ENCODE results near the gene ARHGEF11.

Gene ARHGEF11

DNA sequence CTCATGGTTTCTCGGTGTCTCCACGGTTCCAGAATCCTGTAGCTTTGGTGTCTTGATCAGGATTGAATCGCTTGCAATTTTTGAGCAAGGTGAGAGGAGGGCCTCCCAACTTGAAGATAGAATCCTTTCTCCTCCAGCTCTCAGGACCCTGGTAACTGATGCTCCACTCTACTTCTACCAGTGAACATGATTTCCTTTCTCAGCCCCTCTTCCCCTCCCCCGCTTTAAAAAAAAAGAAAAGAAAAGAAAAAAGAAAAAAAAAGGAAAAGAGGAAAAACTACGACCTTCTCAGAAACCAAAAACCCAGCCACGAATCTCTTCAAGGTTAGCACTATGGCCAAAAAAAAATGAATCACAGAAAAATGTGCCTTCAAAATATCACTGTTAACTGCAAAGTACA lies 1.2 kb downstream of the ARHGEF11 start:
- no peak for DNase-seq

DNA sequence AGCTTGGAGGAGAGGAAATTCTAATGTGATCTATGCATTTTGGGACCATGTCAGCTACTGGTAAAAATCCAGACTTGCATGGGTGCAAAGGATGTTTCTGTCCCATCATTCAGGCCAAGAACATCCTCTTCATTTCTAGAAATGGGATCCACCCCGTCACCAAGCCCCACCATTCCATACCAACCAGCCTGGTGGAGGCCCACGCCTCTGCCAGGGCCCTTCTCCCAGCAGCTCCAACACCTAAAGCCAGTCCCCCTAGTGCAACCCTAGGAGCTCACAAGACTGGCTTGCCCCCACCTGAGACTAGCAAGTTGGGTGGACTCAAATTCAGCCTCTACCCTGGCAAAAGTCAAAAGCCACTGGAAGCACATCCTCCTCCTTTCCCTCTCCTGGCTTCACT lies 1.9 kb downstream of the ARHGEF11 start:
- DNase-seq, result no peak

DNA sequence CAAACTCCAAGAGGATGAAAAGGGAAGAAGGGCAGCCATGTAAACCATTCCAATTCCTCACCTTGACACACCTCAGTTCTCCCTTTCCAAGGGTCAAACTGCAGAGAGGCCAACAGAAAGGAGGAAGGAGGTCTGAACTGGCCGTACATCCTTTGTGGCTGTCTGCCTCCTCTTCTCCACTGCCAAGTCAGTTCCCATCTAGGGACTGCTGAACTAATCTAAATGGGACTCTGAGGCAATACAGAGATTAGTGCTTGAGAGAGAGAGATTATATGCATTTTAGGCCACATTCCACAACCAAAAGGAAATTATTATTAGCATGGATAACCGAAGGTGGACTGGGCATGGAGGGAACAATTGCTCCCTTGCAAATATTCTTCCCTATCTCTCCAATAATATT lies 2.7 kb downstream of the ARHGEF11 start:
- DNase-seq, result no peak

DNA sequence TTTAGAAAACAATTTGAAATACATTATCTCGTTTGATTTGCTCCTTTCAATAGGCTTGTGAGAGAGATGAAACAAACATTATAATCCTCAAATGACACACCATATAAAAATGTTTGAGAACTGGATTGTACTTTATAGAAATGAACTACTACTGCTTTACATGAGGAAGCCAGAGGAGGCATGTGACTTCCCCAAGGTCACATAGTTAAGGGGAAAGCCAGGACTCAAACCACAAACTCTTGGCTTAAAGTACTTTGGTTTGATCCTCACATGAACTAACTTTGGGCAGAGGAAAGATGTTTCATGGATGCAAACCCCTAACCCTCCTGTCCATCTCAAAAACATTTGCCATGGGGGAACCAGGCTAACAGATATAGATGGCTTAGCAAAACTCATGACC lies 4.7 kb downstream of the ARHGEF11 start:
- DNase-seq, result no peak

DNA sequence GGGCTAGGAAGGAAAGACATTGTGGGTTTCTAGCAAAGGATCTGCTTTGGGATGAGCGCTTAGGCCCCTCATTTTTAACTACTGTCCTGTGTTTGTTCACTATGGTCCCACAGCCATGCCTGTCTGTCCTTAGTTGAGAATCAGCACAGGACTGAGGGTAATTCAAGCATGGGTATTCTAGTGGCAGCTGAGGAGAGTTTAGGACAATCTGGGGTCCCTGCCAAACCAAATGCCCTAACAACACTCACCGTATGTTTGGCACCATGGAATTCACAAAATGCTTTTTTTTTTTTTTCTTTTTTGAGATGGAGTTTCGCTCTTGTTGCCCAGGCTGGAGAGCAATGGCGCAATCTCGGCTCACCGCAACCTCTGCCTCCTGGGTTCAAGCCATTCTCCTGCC lies 10.4 kb downstream of the ARHGEF11 start:
- no peak for DNase-seq

DNA sequence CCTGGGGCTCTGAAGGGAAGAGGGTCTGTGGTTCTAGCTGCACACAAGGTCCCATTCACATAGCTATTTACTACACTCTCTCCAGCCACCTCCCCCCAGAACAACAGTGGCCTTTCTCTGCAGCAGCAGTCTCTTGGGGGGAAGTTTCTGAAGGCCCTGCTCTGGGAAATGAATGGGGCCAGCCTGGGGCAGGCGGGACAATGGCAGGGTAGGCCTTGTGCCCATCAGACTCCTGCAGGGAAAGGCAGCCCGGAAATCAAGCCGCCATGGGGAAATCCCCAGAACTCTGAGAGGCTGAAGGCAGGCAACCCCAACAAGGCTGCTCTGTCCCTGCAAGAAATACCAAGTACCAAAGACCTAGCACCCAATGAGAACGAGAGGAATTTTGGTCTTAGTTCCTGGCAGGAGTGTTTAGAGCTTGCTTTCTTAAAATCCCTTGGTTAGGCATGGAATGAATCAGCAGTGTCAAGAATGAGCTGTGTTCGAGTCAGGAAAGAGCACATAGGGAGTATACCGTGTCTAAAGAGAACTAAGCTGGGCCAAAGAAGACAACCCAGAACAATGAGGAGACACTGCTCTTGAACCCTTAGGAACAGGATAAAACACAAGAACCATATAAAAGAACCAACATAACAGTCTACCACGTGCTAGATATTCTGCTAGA lies 11.3 kb downstream of the ARHGEF11 start:
- no peak for DNase-seq

DNA sequence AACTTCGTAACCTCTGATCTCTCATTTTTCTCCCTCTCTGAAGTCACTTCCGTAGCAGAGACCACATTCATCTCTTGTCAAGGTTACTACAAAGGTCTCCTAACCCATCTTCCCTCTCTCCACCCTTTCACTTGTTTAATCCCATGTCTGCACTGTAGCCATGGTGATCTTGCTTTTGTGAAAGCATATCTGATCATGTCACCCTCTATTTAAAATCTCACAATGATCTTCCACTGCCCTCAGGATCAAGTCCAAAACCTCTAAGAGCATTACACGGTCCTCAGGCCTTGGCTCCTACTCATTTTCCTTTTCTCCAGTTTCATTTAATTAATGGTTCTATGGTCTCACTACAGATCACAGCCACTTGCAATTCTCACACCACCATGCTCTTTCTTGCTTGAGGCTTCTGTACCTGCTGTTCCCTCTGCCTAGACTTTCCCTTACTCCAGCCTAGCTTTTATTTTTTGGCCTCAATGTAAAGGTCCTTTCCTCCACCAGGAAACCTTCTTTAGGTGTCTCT lies 12.1 kb downstream of the ARHGEF11 start:
- no peak for DNase-seq

DNA sequence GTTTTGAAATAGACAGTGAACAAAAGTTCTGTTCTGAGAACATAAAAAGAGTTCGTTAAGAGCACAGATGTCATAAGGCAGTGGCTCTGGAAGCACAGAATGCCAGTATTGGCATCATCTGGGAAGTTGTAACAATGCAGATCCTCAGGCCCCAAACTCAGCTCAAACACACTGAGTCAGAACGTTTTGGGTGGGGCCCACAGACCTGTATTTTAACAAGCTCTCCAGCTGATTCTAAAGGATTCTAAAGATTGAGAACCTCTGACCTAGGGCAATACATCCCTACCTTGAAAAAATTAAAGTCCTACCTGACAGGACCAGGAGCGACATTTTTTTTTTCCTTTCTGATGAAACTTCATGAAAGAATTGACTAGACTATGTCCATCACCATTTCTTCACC lies 13.2 kb downstream of the ARHGEF11 start:
- DNase-seq, result no peak

DNA sequence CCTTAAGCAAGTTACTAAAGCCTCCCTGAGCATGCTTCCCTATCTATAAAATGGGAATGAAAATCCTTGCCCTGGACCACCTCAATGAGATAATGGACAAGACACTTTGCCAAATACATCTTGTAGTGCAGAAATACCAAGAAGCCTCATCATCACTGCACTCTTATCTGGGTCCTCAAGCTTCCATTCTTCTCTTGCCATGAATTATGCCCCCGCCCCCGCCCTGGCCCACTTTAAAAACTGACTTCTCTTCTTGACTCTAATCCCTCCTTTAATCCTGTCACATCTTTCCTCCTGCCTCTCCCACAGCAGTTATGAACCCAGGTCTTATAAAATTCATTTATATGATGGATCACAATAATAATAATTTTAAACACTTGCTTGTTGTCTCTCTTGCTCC lies 14.8 kb downstream of the ARHGEF11 start:
- no peak for DNase-seq

DNA sequence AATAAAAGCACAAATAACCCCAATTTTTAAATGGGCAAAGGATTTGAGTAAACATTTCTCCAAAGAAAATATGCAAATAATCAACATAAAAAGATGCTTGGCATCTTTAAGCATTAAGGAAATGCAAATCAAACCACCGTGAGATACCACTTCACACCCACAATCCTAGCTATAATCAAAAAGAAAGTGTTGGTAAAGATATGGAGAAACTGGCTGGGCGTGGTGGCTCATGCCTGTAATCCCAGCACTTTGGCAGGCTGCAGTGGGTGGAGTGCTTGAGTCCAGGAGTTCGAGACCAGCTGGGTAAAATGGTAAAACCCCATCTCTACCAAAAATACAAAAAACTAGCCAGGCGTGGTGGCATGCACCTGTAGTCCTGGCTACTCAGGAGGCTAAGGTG lies 16.9 kb downstream of the ARHGEF11 start:
- DNase-seq, result no peak

DNA sequence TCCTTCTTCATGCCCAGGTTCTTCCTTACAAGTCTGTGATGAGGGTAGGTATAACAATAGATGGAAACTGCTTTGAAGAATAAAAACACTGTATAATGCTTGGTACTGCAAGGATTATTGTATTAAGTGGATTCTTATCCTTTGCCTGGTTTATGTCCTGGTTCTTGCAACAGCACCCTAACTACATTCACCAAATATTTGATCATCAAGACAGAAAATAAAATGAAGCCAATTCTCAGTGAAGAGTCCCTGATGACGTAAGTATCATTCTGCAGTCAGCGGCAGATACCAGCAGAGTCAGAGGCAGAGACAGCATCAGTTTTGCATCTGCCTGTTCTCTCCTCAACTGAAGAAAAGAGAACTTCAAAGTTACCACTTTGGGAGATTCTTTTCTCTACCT lies 19.7 kb downstream of the ARHGEF11 start:
- DNase-seq, result no peak

DNA sequence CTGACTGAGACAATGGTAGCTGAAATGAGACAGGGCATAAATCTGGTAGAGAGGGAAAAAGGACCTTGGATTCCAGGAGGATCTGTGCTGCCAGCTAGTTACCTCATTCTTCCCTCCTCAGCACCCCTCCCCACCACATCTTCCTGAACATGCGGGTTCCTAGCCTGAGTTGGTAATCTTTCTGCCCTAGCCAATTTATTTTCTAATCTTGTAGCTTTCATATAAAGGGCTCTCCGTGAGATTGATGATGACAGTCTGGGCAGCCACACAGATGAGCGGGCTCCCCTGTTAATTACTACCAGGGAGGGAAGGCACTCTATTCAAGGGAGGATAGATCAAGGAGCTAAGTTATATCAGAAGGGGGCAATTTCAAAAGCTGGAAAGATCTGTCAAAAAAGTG lies 20.2 kb downstream of the ARHGEF11 start:
- no peak for DNase-seq

DNA sequence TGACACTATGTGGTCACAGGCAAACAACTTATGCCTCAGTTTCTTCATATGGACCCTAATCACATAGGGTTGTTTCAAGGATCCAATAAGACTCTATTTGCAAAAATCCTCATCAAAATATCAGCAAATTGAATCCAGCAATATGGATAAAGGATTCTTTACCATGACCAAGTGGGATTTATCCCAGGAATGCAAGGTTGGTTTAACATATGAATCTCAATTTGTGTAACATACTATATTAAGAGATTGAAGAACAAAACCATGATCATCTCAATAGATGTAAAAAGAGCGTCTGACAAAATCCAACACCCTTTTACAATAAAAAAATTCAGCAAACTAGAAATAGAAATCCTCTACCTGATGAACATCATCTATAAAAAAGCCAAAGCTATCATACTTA lies 23.9 kb downstream of the ARHGEF11 start:
- no peak for DNase-seq

DNA sequence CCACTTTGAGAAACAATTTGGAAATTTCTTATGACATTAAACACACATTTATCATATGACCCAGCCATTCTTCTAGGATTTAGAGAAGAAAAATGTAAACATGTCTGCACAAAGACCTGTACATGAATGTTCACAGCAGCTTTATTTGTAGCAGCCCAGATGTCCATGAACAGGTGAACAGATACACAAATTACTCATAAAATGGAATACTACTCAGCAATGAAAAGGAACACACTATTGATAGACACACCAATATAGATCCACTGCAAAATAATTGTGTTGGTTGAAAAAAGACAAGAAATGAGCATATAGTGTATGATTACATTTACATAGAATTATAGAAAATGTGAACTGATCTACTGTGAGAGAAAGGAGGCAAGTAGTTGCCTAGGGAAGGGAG lies 26.1 kb downstream of the ARHGEF11 start:
- no peak for DNase-seq

DNA sequence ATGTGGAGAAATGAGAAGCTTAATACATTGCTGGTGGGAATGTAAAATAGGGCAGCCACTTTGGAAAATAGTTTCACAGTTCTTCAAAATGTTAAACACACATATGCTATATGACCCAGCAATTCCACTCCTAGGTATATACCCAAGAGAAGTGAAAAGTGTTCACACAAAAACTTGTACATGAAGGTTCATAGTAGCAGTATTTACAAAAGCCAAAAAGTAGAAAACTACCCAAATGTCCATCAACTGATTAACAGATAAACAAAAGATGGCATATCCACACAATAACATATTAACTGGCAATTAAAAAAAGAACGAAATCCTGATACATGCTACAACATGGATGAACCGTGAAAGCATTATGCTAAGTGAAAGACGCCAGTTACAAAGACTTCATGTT lies 33.7 kb downstream of the ARHGEF11 start:
- no peak for DNase-seq

DNA sequence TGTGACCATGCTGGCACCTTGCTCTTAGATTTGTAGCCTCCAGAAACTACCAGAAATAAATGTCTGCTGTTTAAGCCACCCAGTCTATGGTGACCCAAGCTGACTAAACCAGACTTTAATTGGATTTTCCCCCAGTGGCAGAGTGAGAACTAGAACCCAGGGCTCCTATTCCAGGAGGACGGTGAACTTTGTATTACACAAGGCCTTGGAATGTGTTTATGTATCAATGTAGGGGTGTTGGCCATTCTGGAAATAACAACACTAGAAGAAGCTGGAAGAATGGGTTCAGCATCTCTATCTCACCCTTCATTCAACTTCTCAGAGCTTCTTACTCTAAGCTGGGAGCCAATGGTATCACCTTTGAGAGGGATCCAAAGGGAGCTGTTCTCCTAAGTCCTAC lies 37.0 kb downstream of the ARHGEF11 start:
- DNase-seq, result no peak

DNA sequence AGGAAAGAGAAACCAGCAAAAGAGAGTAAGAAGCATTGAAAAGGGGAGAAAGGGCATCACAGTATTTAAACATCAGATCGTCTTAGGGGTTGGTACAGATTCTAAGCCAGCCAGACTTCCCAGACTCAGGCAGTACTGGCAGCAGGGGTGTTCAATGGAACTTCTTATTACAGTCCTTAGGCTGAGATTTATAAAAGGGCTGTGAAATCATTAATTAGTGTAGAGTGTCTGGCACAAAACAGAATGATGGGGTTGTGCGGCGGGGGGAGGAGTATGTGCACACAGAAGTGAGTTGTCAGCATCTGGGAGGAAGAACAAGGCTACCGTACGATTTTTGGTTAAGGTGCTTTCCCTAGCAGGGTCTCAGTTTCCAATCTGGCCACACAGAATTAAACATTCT lies 38.2 kb downstream of the ARHGEF11 start:
- DNase-seq, result no peak

DNA sequence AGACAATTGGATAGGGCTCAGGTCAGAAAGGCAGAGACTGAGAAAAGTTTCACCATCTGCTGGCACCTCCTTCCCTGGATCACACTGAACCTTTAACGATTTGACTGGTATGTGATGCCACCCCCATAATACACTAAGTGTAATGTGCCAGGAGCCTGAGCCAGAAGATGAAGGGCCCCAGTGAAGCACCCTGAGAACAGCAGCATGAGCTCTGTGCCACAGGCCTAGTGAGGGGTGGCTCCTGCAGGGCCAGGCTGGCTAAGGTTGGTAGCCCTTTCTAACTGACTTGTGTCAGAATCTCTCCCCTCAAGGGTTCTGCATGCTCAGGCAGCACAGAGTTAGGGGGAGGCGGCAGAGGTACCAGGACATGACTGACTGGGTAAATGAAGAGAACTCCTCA lies 38.9 kb downstream of the ARHGEF11 start:
- no peak for DNase-seq

DNA sequence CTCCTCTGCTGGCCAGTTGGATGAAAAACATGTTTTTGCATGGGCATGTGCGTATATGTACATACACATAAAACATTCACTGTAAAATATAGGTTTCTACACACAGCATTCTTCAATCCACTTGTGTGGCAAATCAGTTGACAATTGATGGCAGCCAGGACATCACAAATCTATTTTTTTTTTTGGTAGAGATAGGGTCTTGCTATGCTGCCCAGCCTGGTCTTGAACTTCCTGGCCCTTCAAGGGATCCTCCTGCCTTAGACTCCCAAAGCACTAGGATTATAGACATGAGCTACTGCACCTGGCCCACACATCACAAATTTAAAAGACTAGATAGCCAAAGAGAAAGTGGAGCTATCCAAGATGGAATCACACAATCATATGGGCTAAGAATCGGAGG lies 39.6 kb downstream of the ARHGEF11 start:
- no peak for DNase-seq

DNA sequence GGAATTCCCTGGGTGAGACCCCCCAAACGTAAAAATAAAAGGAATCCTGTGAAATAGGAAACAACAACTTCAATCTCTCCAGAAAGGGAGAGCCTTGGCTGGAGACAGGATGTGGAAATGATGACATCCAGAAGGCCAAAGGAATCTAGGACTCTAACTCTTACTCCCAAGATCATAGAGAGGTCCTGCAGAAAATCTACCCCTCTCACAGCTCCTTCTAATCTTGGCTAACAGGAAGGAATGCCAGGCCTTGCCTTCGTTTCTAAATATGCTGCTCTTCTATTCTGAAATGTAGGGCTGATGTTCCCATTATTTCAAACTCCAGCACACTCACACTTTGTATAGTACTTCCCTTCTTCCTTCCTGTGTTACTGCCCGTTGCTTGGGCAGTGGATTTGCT lies 40.7 kb downstream of the ARHGEF11 start:
- DNase-seq, result no peak

DNA sequence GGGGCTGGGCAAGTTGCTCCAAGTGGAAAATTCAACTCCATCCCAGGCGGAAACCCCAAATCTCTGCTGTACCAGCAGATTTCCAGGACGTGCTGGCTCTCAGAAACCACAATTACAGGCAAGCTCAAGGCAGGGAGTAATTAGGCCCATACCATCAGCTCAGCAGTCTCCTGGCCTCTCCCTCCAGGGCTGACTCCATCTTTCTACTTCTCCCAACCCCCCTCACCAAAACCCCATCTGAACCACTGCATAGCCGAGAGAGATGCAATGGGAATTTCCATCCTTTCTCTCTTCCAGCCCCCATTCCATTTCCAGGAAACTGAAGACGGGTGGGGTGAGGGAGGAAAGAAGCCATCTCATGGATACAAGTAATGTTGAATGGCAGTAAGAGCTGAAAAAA lies 41.2 kb downstream of the ARHGEF11 start:
- DNase-seq, result no peak

DNA sequence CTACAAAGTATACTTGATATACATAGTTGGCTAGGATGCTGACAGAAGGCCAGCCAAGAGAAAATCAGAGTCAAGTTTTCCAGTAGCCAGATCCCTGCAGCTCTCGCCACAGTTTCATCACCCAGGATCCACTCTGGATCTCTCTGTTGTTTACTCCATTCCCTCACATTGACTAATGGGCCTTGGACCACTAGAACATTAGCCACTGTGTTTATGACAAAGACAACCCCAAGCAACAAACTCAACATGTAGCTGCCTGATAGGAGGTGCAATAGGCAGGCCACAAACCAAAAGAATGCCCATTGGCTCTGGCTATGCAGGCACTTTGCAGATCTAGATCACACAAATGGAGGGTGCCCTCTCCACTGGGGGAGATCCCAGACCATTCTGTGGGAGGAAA lies 44.2 kb downstream of the ARHGEF11 start:
- no peak for DNase-seq

DNA sequence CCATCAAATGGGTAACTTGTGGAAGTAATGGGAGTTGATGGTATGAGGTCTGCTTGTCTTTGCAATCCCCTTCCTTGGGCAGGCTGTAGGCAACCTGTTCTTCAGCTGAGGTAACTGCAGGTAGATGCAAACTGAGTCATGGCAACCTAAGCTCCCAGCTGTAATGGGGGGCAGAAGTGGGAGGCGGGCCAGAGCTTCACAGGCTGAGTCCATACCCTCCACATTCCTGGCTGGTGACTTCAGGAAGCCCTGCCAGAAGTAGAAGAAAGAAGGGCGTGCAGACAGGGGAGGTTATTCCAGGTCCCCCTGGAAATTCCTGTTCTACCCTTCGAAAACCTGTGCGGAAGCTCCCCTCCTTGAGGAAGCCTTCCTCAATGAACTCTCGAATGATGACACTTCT lies 44.9 kb downstream of the ARHGEF11 start:
- no peak for DNase-seq

DNA sequence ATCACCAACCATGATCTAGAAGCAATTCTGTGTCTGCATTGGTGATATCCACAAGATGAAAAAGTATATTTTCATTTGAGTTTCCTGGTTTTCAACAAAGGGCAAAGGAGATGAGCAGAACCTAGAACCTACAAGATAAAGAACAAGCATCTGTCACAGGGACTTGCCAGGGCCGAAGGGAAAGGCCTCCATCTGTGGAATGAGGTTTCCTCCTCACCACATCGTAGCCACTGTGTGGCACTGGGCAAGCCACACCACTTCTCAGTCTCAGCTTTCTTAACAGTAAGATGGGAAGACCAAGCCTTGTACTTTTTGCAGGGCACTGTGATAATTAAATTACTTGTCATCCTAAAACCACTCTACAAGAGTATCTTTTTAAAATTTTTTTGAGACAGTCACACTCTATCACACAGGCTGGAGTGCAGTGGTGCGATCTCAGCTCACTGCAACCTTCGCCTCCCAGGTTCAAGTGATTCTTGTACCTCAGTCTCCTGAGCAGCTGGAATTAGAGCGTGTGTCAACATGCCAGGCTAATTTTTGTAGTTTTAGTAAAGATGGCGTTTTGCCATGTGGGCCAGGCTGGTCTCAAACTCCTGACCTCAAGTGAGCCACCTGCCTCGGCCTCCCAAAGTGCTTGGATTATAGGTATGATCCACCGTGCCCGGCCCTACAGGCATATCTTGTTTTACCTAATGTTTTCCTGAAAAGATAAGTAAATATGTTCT lies 45.8 kb downstream of the ARHGEF11 start:
- no peak for DNase-seq
